Measurements from ENCODE around the gene SKP1.

GRCh38 chr5:134195666-134196065 is 18.9 kb upstream of the SKP1 start:
- TF ChIP-seq CTCF (conservative IDR thresholded peaks at IDR 0.05 in 1 of 2, IDR thresholded peaks at IDR 0.05 in 1 of 2; ENCODE audit: extremely low read depth in 1 of 2, insufficient read depth in 1 of 2, low read depth in 1 of 2, low read length in 2 of 2) (no peak), EZH2 (IDR thresholded peaks at IDR 0.05; ENCODE audit: borderline replicate concordance, low read length) (no peak)
